Stimulated activated CD8-positive, alpha-beta memory T cell treated with anti-CD3 and anti-CD28 coated beads, Interleukin-7, amount 100 ng/mL, for 48 hours (primary cell): ENCODE measurements around the gene RGPD3.
A peak's percentile ranks its signal among the peaks of the same experiment; 100 is the strongest.
"Not testable (repeated sequence)": the region's sequence is repeated elsewhere in the genome, so short reads cannot be mapped to it uniquely, and the experiment has no call there.

ENCODE experiments used
- DNase-seq, 2 donors: peaks; one replicate each; pipeline ENCODE4 v3.0.0-alpha.2; 2020; ENCODE audit warnings: low read depth in 1 of 2; ENCODE audit errors: extremely low read depth in 1 of 2

RGPD3 gene

GRCh38 chr2:106486551-106487385, 18.6 kb upstream of the RGPD3 start, which contains the start of gene CD8B2:
Gene CD8B2 (plus strand): TSS chr2:106487364. CDS start chr2:106487427, 63 bp downstream.
- not testable (repeated sequence) for DNase-seq

GRCh38 chr2:106479563-106479962, 11.3 kb upstream of the RGPD3 start:
- DNase-seq = not testable (repeated sequence)

GRCh38 chr2:106477647-106478046, 9.4 kb upstream of the RGPD3 start:
- DNase-seq = not testable (repeated sequence)

- DNase-seq = peak in 1 of 2 donors; percentile 7
These were observed 2.4 kb upstream of the RGPD3 start for GRCh38 chr2:106470658-106471057.

- not testable (repeated sequence) for DNase-seq
These were observed 697 bp downstream of the RGPD3 start for GRCh38 chr2:106467516-106467915.

GRCh38 chr2:106461882-106462281, 6.3 kb downstream of the RGPD3 start:
- DNase-seq = not testable (repeated sequence)

- DNase-seq = not testable (repeated sequence)
These were observed 77.5 kb downstream of the RGPD3 start for GRCh38 chr2:106390680-106391079.

GRCh38 chr2:106388814-106389410, 79.3 kb downstream of the RGPD3 start:
- DNase-seq = not testable (repeated sequence)

- DNase-seq = not testable (repeated sequence)
These were observed 83.7 kb downstream of the RGPD3 start for GRCh38 chr2:106384548-106384947.

GRCh38 chr2:106381867-106382266, 86.3 kb downstream of the RGPD3 start:
- DNase-seq = not testable (repeated sequence)

- not testable (repeated sequence) for DNase-seq
These were observed 88.6 kb downstream of the RGPD3 start for GRCh38 chr2:106379567-106379966.

GRCh38 chr2:106369182-106369581, 99.0 kb downstream of the RGPD3 start:
- DNase-seq = not testable (repeated sequence)

- DNase-seq = no peak
These were observed 101.9 kb downstream of the RGPD3 start for GRCh38 chr2:106366204-106366885.

- DNase-seq = no peak
These were observed 104.4 kb downstream of the RGPD3 start for GRCh38 chr2:106363791-106364190.

GRCh38 chr2:106362789-106363188, 105.4 kb downstream of the RGPD3 start:
- no peak for DNase-seq

- no peak for DNase-seq
These were observed 108.7 kb downstream of the RGPD3 start for GRCh38 chr2:106359512-106359911.

- no peak for DNase-seq
These were observed 109.7 kb downstream of the RGPD3 start for GRCh38 chr2:106358521-106358920.

- DNase-seq = no peak
These were observed 110.1 kb downstream of the RGPD3 start for GRCh38 chr2:106358081-106358480.

- DNase-seq = no peak
These were observed 111.9 kb downstream of the RGPD3 start for GRCh38 chr2:106356291-106356690.

- DNase-seq = no peak
These were observed 114.5 kb downstream of the RGPD3 start for GRCh38 chr2:106353676-106354075.

GRCh38 chr2:106350980-106351379, 117.2 kb downstream of the RGPD3 start:
- no peak for DNase-seq
